ENCODE measurements around the gene RNU7-1. TPM values are rescaled to one million over a fixed set of nuclear protein-coding genes. Genes with fewer than 3 reads are reported as not detected.
"Not testable (repeated sequence)": the region's sequence is repeated elsewhere in the genome, so short reads cannot be mapped to it uniquely, and the experiment has no call there.

The RNU7-1 gene
- total RNA-seq, 4 donors from 2014 or later = not detected

GRCh38 chr12:6902448-6902847 lies 41.2 kb upstream of the RNU7-1 start:
- 85% methylated on average over 4 of the region's 4 CpGs for WGBS

GRCh38 chr12:6903722-6904121 lies 39.9 kb upstream of the RNU7-1 start:
- Histone ChIP-seq H3K9me3 (no peaks in the 10 kb centered on the region), H3K27ac (no peak overlapping the region), H3K4me3 (no peak overlapping the region), H3K36me3 (peaks cover 4% of the 10 kb centered on the region), H3K4me1 (peaks cover 18% of the 10 kb centered on the region), H3K27me3 (no peaks in the 10 kb centered on the region)
- DNase-seq (ENCODE audit: low spot score in 2 of 2) = no peak
- WGBS = 76% methylated on average over 1 of the region's 1 CpG
- TF ChIP-seq EP300 (IDR thresholded peaks at IDR 0.05) = no peak
- TF ChIP-seq POLR2AphosphoS5 (IDR thresholded peaks at IDR 0.05) = no peak
- TF ChIP-seq POLR2A (IDR thresholded peaks at IDR 0.05) = no peak
- TF ChIP-seq, protein P1, sequence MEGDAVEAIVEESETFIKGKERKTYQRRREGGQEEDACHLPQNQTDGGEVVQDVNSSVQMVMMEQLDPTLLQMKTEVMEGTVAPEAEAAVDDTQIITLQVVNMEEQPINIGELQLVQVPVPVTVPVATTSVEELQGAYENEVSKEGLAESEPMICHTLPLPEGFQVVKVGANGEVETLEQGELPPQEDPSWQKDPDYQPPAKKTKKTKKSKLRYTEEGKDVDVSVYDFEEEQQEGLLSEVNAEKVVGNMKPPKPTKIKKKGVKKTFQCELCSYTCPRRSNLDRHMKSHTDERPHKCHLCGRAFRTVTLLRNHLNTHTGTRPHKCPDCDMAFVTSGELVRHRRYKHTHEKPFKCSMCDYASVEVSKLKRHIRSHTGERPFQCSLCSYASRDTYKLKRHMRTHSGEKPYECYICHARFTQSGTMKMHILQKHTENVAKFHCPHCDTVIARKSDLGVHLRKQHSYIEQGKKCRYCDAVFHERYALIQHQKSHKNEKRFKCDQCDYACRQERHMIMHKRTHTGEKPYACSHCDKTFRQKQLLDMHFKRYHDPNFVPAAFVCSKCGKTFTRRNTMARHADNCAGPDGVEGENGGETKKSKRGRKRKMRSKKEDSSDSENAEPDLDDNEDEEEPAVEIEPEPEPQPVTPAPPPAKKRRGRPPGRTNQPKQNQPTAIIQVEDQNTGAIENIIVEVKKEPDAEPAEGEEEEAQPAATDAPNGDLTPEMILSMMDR (IDR thresholded peaks at IDR 0.05) = no peak

More at GRCh38 chr12:6902448-6902847, 41.2 kb upstream of the RNU7-1 start:
- no peaks in the 10 kb centered on the region for H3K27me3 ChIP-seq
- H3K4me3 ChIP-seq = no peak overlapping the region
- H3K9me3 ChIP-seq = no peaks in the 10 kb centered on the region
- peaks cover 4% of the 10 kb centered on the region for H3K36me3 ChIP-seq
- peaks cover 18% of the 10 kb centered on the region for H3K4me1 ChIP-seq
- no peak for DNase-seq (ENCODE audit: low spot score in 2 of 2)
- TF ChIP-seq, protein P1 (IDR thresholded peaks at IDR 0.05) = no peak
- TF ChIP-seq POLR2AphosphoS5 (IDR thresholded peaks at IDR 0.05) = no peak
- no peak overlapping the region for H3K27ac ChIP-seq

- H3K36me3 ChIP-seq = peaks cover 4% of the 10 kb centered on the region
- peak; percentile 99 for DNase-seq (ENCODE audit: low spot score in 2 of 2)
- WGBS = 4% methylated on average over 34 of the region's 34 CpGs
- peak in 1 of 2 donors; percentile 51 for TF ChIP-seq POLR2A (IDR thresholded peaks at IDR 0.05)
- TF ChIP-seq, protein P1 (IDR thresholded peaks at IDR 0.05) = no peak
- TF ChIP-seq POLR2AphosphoS5 (IDR thresholded peaks at IDR 0.05) = peak in 1 of 3 donors; percentile 52
- H3K27me3 ChIP-seq = no peaks in the 10 kb centered on the region
- peak within 1 kb of the TSS; percentile 50 for H3K27ac ChIP-seq
- peaks cover 18% of the 10 kb centered on the region for H3K4me1 ChIP-seq
- H3K9me3 ChIP-seq = no peaks in the 10 kb centered on the region
- H3K4me3 ChIP-seq = peak within 1 kb of the TSS; percentile 55
Measured at GRCh38 chr12:6904280-6905276, 39.0 kb upstream of the RNU7-1 start, which contains the start of gene LRRC23. Gene LRRC23, plus strand, starts transcription at chr12:6904822. Its CDS starts 812 bp downstream, at chr12:6905634.

DNA sequence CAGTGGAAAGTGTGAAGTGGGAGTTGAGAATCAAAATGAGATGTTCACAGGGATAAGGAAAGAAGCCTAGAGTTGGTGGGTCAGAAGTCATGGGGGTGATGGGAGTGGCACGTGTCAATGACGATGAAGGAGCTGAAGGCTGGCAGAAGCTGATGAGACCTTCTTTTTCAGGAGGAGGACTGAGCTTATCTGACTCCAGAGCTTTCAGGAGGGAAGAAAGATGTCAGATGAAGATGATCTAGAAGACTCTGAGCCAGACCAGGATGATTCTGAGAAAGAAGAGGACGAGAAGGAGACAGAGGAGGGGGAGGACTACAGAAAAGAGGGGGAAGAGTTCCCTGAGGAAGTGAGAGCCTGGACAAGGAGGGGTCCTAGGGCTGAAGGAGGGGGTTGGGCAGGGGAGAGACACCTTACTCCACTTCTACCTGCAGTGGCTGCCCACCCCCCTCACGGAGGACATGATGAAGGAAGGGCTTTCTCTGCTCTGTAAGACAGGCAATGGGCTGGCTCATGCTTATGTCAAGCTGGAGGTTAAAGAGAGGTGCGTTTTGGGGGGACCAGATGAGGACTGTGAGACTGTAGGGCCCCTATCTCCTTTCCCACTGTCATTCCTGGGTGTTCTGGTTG lies 38.1 kb upstream of the RNU7-1 start:
- 67% methylated on average over 5 of the region's 5 CpGs for WGBS
- no peaks in the 10 kb centered on the region for H3K27me3 ChIP-seq
- H3K4me3 ChIP-seq = peak overlapping the region; percentile 55
- no peak for TF ChIP-seq POLR2AphosphoS5 (IDR thresholded peaks at IDR 0.05)
- TF ChIP-seq POLR2A (IDR thresholded peaks at IDR 0.05) = no peak
- TF ChIP-seq, protein P1 (IDR thresholded peaks at IDR 0.05) = no peak
- TF ChIP-seq EP300 (IDR thresholded peaks at IDR 0.05) = no peak
- DNase-seq (ENCODE audit: low spot score in 2 of 2) = no peak
- peaks cover 12% of the 10 kb centered on the region for H3K4me1 ChIP-seq
- no peak overlapping the region for H3K27ac ChIP-seq
- H3K36me3 ChIP-seq = peaks cover 4% of the 10 kb centered on the region
- H3K9me3 ChIP-seq = no peaks in the 10 kb centered on the region

DNA sequence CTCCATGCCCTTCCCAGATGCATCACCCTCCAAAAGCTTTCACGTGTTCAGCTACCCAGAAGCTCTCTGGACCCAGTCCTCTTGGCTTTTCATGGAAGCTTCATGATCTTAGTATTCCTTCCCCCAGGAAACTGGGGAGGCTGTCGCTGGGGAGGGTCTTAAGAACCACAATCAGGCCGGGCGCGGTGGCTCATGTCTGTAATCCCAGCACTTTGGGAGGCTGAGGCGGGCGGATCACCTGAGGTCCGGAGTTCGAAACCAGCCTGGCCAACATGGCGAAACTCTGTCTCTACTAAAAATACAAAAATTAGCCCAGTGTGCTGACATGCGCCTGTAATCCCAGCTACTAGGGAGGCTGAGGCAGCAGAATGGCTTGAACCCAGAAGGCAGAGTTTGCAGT lies 35.5 kb upstream of the RNU7-1 start:
- not testable (repeated sequence) for H3K27me3 ChIP-seq; H3K4me3 ChIP-seq; DNase-seq (ENCODE audit: low spot score in 2 of 2); H3K36me3 ChIP-seq; H3K27ac ChIP-seq; H3K9me3 ChIP-seq
- H3K4me1 ChIP-seq = peaks cover 12% of the 10 kb centered on the region
- WGBS = 97% methylated on average over 11 of the region's 11 CpGs
